Superior temporal gyrus (tissue), 1 donor: ENCODE data around the gene AFMID.
"Not testable (repeated sequence)": the region's sequence is repeated elsewhere in the genome, so short reads cannot be mapped to it uniquely, and the experiment has no call there.

Experiments
- DNase-seq: peaks from one replicate; pipeline ENCODE4 v3.0.0-alpha.2; 2016; ENCODE audit errors: extremely low spot score

The AFMID gene

DNA sequence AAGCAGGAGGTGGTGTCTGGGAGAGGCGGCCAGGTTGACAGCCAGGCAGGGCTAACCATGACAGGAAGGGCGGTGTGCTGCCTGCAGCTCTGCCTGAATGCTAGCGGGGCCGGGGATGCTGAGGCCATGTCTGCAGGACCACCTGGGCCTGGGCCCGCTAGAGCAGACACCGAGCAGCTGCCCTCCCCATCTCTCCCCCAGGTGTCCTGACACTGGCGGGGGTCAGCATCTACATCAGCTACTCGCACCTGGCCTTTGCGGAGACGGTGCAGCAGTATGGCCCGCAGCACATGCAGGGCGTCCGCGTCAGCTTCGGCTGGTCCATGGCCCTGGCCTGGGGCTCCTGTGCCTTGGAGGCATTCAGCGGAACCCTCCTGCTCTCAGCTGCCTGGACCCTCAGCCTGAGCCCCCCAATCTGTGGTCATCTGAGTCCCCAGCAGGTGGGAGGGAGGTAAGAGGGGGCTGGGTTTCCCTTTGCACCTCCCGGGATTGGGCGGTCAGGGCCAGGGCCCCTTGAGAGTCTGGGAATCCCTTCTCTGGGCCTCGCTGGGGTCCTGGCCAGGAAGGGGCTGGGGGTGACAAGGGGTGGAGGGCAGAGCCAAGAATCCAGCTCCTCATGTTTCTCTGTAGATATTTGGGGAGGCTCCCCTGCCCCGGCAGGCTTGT, 51.8 kb downstream of the AFMID start:
- DNase-seq, result no peak

GRCh38 chr17:78239489-78239931, 52.3 kb downstream of the AFMID start:
- no peak for DNase-seq

- DNase-seq, result no peak
Observed at GRCh38 chr17:78240012-78240655, 53.0 kb downstream of the AFMID start.

- no peak for DNase-seq
Observed at GRCh38 chr17:78240839-78241238, 53.7 kb downstream of the AFMID start.

DNA sequence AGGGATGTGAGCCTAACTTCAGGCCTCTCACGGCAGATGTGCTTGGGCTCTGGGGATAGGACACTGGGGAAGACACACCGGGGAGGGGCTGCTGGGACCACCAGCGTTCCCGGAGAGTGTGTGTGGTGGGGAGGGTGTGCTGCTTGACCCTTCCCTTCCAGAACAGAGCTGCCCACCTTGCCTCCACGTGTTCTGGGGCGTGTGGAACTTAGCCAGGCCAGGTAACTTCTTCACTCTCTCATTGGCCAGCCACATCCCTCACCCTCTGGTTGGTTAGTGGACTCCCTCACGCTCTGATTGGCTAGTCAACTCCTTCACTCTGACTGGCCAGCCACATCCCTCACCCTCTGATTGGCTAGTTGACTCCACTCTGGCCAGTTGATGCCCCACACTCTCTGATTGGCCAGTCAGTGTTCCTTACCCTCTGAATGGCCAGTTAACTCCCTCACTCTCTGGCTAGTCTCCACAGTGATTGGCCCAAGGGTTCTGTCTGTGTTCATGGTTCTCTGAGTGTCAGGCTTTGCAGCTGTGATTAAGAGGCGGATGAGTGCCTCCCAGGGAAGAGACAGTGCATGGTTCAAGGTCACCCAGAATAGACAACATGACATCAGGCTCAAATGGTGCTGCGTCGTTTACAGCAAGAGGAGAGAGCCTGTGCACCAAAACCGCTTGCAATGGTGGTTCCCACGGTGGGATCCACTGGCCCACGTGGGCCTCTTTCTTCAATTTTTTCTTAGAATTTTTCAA, 54.3 kb downstream of the AFMID start:
- DNase-seq, result peak; percentile 97

- DNase-seq, result no peak
Observed at GRCh38 chr17:78242024-78242742, 55.0 kb downstream of the AFMID start.

GRCh38 chr17:78247304-78247703, 60.1 kb downstream of the AFMID start:
- no peak for DNase-seq

DNA sequence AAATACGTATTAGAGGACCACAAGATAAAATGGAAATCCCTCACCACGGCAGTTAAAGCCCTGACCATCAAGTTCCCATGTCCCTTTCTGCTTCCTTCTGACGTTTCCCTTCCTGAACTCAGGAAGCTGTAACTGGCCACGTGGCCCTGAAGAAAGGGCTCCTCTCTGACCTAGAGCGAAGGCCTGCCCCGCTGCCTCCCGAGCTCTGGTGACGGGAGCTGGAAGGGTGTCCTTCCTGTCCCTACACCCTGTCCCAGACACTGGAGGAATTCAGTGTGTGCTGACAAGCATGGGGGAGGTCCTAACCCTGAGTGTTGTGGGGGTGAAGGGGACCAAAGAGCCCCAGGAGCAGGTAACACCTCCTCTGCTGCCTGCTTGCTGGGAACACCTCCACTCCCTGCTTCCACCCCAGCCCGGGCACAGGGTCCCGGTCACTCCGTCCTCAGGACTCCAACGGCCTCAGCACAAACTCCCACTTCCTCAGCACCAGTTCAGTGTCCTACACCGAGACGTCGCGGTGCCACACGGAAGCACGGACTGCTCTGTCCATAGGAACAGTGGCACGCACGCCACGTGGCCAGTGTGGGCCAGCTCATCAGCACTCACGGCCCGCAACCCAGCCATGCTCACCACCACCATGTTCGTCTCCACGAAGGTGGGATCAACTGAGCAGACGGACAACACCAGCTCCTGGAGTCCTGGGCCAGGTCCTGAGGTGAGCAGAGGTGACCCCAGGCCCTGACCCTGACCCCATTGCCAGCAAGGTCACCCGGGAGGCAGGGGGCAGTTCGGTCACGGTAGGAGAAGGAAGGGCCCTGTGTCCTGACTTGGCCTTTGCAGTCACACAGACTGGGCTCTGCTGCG, 61.1 kb downstream of the AFMID start:
- no peak for DNase-seq

GRCh38 chr17:78249074-78249817, 62.1 kb downstream of the AFMID start:
- no peak for DNase-seq

GRCh38 chr17:78249818-78250806, 63.0 kb downstream of the AFMID start:
- DNase-seq, result no peak

- DNase-seq, result peak; percentile 88
Observed at GRCh38 chr17:78250891-78251772, 64.0 kb downstream of the AFMID start.

DNA sequence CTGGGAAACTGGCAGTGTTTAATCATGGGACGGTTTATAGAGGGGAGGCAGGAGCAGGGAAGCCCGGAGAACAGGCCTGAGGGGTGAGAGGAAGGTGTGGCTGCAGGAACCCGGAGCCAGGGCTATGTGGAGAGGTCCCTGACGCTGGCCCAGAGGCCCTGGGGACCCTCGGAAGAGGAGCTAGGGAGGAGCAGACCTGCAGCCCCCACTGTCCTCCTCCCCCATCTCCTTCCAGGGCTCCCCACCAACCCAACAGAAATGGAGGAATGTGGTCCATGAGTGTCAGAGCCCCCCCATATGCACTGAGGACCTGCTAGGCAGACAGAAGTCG, 64.6 kb downstream of the AFMID start:
- DNase-seq, result no peak

- no peak for DNase-seq
Observed at GRCh38 chr17:78252111-78252634, 65.0 kb downstream of the AFMID start.

DNA sequence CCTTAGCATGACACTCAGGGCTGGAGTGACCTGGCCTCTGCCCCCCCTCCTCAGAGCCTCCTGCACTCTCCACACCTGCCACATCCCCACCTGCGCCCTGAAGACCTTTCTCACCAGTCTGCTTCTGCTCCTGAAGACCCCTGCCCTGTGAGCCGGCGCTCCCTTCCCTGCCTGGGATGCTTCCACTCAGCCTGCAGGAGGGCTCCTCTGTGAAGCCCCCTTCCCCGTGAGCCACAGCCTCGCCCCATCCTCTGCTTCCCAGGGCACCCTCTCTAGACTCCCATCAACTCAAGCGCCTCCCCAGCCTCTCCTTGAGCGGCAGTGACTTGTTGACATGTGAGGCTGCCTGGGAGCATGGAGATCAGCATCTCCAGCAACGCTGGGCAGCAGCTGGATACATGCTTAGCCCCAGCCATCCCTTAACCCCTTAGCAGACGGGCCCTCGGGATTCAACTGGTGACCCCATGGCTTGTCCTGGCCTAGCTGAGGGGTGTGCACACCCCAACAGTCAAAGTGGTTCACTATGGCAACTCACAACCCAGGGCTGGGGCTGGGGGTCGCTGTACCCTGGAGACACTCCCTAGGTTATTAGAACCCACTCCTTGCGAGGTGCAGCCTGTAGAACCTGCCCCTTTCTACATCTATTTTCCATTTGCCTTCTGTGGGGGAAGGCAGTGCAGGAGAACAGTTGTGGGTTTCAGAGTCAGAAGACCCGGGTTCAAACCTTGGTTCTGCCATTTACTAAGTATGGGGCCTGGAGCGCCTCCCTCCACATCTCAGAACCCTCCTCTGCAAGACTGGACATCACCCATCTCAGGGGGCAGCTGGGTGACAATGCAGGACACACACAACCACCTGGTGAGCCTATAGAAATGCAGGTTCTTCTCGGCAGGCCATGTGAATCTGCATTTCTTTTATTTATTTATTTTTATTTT, 65.8 kb downstream of the AFMID start:
- peak; percentile 5 for DNase-seq

GRCh38 chr17:78253636-78253945, 66.4 kb downstream of the AFMID start:
- DNase-seq, result not testable (repeated sequence)

DNA sequence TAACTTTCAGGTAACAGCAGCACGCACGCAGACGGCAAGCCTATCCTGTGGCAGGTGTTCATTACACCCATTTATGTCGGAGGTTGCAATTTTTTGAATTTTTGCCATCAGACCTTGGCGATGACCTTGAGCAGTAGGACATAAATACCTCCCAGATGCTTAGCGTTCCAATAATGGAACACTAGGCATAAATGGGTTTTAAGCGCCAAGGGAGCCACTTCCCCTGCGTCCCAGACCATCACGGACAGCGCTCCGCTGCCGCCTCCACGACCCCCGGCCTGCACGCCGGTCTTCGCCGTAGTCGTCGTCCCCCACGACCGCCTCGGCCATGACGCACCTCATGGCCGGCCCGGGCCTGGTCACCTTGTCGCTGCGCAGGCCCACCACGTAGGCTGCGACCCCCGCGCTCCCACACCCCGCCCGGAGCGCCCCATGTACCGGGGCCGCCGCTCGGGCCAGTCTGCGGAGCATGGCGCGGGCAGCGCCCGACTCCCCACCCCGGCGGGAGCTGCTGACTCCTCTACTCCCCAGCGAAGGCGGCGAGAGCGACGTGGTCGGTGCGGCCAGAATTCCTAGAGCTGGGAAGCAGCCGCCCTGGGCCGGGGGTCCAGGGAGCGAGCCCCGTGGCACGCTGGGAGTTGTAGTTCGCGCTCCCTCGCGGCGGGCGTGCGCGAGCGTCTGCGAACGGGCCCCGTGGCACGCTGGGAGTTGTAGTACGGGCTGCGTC, 66.9 kb downstream of the AFMID start:
- DNase-seq, result peak; percentile 88
